HG03558 (cell line): ENCODE data around the gene ZNF23.
"Not testable (repeated sequence)": the region's sequence is repeated elsewhere in the genome, so short reads cannot be mapped to it uniquely, and the experiment has no call there.

ENCODE experiments used
- ATAC-seq: cut with Tn5 transposase; IDR thresholded peaks from one replicate; pipeline ENCODE4 v1.9.1; 2021; ENCODE audit warnings: moderate number of reproducible peaks; ENCODE audit not compliant: unreplicated experiment; ENCODE audit errors: extremely low read depth

ZNF23 gene

DNA sequence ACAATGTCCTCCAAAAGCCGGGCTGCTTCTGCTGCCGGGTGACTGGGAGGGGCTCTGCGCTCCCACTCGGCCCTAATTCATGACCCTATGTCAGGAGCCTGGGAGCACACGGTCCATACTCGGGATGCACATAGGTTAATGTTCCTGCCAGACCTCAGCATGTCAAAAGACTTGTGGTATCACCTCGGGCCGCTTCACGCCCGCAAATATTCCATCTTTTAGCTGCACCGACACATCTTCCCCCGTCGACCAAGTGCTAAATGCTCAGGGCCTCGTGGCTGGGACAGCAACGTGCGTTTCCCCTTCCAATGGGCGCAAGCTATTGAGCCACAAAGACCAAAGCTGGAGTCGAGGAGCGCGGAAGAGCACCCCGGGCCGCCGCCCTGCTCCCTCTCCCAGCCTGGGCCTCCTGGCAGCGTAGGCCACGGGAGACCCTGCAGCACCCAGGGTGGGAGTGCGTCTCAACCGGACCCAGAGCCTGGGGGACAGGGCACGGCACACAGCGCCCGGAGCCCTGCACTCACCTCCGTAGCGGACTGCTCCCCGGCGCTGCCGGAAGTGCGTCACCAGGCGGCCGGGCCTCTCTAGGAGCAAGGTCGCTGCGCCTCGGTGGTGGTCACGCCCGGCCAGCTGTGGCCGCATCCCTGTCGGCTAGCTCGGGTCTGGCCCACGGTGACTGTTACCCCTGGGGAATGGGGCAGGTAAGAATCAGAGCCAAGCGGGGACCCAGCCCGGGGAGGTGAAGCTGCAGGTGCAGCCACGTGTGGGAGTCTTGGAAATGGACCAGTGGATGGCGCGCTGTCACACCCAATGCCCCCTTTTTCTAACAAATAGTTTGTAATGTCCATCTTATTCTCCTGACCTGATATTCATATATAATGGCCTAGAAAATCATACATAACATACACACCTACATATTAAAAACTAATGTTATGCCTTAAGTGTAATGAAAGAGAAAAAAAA, at the start of gene ZNF23:
TSS of gene ZNF23 (minus strand) at position 562 of the 963 bp plus-strand sequence. CDS start 5,451 bp downstream, outside the sequence.
- ATAC-seq, result peak; percentile 96

DNA sequence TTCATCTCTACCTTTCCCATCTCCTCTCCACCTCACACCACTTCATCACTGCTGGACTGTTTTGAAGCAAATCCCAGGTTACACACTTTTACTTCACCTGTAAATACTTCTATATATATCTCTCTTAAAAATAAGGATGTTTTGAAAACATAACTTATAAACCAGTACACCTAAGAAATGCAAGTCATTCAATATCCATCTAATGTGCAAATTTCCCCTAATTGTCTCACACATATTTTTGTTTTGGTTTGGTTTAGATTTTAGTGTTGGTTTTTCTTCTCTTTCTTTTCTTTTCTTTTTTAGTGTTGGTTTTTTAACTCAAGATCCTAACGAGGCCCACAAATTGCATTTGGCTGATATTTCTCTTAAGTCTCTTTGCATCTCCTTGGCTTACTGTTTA, 45.0 kb upstream of the ZNF23 start:
- no peak for ATAC-seq

DNA sequence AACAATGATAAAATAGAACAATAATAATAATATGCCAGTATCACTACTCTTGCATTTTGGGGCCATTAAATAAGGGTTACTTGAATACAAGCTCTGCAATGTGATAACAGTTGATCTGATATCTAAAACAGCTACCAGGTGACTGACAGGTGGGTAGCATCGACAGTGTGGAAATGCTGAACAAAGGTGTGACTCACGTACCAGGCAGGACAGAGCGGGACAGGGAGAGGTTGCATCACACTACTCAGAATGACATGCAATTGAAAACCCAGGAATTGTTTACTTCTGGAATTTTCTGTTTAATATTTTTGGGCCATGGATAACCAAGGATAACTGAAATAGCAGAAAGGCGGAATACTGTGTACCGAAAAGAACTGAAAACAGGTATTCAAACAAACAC, 42.9 kb upstream of the ZNF23 start:
- ATAC-seq, result no peak

DNA sequence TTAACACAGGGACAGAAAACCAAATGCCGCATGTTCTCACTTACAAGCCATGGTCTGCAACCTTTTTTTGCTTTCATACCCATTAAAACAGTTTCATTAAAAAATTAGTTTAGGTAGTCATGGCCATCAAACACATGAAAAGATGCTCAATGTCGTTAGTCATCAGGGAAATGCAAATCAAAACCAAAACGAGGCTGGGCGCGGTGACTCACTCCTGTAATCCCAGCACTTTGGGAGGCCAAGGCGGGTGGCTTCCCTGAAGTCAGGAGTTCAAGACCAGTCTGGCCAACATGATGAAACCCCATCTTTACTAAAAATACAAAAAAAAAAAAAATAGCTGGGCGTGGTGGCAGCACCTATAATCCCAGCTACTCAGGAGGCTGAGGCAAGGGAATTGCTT, 42.0 kb upstream of the ZNF23 start:
- ATAC-seq, result not testable (repeated sequence)

DNA sequence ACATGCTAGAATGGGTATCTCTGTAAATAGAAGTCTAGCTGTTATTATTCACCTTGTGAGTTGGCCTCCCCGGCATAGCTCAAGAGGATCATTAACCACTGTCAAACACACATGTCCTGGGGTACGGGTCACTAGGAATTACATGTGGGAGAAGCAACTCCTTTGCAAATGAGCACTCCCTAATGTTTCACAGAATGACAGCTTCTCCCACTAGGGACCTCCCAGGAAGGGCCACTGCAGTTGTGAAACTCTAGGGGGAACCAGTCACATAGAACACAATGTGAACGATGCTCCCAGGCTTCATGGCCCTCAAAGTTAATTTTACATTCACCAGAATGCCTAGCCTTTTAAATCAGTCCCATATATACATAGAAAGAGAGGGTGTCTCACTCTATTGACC, 39.5 kb upstream of the ZNF23 start:
- ATAC-seq, result no peak

DNA sequence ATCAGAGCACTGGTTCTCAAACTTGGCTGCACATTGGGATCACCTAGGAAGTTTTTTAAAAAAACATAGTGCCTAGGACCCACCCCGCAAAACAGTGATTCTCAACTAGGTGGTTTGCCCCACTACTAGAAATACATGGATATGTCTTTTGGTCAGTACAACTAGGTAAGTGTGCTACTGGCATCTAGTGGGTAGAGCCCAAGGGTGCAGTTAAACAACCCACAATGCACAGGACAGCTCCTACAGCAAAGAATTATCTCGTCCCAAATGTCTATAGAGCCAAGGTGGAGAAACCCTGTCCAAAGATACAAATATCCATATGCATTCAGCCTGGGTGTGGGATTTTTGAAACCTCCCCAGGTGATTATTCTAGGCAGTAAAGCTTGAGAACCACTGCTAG, 38.9 kb upstream of the ZNF23 start:
- no peak for ATAC-seq

DNA sequence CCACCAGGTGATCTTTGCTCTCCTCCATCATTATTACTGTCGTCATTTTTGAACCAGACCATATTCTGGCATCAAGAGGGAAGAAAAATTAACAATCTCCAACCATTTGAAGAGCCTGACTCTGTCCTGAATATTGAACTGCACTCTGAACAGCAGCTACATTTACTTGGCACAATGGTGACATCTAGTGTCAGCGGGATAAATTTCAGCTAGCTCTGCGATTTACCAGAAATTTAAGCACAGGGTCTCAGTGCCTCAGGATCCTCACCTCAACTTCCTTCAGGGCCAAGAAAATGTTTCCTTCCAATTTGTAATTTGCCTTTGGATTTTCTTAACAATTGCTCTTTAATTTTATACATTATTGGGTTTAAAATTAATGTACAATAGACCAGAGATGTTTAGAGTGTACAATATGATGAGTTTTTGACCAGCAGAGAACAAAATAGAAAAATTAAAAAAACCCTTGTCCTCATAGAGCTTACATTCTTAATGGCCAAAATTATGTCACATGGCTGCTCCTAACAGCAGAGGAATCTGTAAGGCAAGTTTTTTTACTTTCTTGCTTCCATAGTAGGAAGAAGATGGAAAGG, 37.8 kb upstream of the ZNF23 start:
- no peak for ATAC-seq

DNA sequence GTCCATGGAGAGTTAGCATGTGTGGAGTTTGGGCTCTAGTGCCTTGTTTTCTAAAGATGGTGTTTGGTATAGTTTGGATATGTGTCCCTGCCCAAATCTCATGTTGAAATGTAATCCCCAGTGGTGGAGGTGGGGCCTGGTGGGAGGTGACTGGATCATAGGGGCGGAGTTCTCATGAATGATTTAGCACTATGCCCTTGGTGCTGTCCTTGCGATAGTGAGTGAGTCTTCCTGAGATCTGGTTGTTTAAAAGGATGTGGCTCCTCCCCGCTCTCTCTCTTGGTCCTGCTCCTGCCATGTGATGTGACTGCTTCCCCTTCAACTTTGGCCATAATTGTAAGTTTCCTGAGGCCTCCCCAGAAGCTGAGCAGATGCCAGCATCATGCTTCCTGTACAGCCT, 36.0 kb upstream of the ZNF23 start:
- ATAC-seq, result no peak

DNA sequence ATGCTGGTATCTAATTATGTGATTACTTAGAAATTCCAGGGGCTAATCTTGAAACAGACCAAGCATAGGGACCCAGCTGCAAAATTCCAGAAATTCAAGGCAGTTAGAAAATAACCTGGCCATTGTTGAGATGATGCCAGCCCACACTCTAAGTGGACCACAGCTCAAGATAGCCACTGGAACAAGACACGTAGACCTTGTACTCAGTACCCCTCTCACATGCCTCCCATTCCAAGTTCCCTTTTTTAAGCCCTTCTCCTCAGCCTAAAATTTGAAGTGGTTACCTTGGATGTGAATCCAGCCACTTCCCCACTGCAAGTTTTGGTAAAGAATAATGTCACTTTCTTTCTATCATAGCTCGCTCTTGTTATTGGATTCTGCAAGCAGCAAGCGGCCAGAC, 31.2 kb upstream of the ZNF23 start:
- no peak for ATAC-seq

DNA sequence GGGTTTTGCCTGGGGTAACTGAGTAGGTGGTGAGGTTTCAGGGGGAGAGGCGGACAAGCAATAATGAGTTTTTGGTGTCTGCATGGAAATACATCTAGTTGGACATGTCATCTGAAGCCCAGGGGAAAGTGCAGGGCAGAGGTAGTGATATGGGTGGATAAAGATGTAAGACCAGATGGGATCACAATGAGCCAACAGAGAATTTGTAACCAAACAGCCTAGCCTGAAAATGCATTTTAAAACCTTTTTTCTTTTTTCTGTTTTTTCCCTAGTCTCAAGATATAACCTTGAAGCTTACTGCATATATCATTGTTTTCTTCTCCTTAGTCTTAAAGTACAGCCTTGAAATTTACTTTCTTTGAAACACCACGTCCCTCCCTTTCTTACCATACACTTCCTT, 30.7 kb upstream of the ZNF23 start:
- no peak for ATAC-seq

DNA sequence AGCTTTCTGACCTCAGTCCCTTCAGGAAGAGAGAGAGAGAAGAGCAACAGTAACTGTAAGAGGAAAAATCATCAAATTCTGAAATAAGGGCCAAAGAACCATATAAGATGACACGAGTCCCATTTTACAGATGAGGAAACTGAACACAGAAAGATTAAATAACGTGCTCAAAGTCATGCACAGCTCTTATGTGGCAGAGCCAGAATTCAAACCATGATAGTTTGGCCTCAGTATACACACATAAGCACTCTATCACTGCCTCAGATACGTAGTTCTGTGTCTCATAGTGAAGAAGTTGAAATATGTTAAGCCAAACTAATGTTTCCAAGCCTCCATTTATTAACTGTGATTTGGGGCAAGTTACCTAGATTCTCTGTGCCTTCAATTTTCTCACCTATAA, 29.0 kb upstream of the ZNF23 start:
- ATAC-seq, result no peak

DNA sequence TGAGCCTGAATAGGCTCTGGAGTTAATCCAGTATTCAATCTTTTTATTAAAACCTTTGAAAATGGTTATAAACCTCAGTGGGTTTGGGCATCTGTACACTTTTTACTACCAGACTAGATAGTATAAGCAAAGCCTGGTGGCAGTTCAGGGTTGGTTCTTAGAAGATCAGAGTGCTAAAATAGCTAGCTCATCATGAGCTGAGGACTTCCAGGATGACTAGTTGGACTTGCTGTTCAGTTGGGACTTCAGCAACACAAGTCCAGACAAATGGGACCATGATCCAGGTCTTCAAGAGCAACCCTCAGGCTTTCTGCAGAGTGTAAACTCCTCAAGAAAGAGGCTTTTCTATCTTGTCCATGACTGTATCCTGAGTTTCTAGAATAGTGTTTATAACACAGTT, 28.3 kb upstream of the ZNF23 start:
- no peak for ATAC-seq

DNA sequence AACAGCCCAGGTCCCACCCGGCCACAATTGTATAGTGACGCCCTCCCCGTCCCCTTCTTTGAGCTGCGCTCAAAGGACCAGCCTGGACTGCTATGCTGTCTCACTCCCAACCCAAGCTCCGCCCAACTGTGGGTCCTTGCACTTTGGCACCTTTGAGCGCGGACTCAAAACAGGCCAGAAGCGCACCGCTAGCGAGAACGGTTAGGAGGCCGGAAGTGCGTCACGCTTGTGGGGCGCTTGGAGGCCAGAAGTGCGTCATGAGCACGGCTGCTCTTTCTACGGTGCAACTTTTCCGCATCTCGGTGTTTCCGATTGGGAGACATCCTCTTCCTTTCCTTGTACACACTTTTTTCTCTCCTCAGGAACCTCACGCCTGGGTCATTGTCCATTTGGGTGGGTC, 27.1 kb upstream of the ZNF23 start, which contains the start of gene ZNF19:
TSS of gene ZNF19 (minus strand) at position 203 of the 400 bp plus-strand sequence. CDS start 7,210 bp downstream, outside the sequence.
- ATAC-seq, result no peak

DNA sequence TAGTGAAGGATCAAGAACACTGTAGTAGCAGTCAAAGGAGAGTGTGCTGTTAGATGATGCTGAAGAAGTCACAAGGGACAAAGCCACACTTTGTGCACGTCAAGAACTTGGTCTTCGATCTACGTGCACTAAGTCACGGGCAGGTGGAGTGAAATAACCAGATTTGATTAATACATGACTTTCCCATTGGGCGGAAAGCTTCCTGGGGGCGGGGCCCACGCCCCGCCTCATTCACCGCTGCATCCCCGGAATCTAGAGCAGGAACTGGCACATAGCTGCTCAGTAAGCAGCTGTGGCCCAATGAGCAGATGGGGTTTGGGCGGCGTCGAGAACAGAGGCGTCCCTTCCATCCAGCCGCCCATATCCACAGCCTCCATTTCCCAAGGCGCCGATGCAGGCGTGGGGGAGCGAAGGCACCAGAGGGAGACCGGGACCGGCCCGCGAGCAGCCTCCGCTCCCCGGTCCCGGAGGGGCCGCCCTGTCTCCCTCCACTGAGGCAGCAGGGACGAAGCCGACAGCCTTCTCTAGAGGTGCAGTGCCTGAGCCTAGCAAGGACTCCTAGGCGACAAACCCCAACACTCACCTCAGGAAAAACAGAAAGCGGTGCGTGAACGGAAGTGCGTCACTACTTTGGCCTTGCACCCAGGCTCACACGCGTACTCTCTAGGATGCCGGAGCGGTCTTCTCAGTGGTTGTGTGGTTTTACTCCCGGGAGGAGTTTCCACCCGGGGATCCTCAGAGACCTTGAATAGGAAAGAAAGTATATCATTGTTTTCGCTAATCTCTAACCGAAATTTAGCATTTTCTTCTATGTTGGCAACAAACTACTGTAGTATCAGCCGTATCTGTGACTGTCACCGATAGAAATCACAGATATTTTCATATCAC, 22.2 kb upstream of the ZNF23 start:
- peak; percentile 68 for ATAC-seq

DNA sequence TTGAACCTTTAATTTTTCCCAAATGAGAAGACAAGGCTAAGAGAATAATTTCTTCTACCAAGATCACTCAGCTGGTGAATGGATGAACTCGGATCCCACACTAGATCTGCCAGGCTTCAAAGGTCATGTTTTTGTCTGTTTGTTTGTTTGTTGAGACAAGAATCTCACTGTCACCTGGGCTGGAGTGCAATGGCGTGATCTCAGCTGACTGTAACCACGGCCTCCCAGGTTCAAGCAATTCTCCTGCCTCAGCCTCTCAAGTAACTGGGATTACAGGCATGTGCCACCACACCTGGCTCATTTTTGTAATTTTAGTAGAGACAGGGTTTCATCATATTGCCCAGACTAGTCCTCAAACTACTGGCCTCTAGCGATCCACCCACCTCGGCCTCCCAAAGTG, 20.5 kb upstream of the ZNF23 start:
- ATAC-seq, result no peak

DNA sequence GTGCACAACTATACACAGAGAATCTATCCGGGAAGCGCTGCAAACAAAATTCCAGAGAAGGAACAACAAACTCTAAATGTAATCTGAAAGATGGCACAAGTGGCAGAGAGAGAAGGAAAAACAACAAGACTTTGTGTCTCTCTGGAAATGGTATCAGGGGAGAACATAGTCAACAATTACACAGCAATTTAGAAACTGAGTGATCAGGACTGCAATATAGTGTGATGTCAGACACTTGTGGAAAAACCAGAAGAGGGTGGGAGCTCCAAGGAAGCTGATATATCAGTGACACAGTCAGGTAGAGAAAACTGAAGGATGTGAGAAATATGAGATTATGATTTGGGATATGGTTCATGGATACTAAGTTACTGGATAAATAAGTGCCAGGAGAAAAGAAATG, 18.9 kb upstream of the ZNF23 start:
- no peak for ATAC-seq

DNA sequence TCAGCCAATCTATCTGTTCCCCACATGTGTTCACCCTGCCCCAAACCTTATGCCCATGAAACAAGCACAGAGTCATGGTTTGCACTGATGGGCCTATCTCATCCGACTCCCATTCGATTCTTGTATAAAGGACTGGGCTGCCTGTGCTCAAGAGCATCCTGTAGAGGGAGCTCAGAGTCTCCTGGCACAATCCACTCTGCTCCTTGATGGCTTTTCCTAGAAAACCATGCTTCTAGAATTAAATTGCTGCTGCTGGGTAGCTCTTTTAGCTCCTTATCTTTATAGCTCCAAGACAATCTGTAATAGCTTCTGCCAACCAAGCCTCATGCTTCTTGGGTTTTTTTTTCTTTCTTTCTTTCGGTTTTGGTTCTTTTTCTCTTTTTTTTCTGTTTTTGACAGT, 17.4 kb upstream of the ZNF23 start:
- ATAC-seq, result no peak

DNA sequence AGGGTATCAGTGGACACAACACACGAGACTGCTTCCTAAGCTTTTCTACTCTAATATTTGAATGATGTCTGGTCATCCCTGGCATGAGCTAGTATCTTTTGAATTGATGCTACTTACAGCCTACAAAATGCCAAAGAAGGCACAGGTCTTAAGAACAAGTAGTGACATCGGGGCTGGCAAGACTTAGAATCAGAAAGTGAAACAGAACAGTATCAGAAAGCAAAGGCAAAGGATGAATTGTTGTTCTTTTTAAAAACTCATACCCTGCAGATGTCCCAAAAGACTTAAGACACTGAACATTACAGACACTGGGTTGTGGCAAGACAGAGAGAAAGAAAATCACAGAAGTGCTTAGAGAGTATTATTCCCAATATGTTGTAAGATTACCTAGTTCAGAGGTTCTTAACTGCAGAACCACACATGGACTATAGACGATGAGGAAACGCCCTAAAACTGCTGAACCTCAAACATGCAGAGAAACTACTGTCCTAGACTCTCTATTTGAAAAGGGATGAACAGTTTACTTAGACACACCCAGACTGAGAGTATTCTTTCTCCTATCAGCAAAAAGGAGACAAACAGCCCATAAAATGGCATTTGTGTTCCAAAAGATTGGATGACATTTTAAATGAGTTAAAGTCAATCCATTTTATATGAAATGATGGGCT, 14.5 kb upstream of the ZNF23 start:
- ATAC-seq, result no peak

DNA sequence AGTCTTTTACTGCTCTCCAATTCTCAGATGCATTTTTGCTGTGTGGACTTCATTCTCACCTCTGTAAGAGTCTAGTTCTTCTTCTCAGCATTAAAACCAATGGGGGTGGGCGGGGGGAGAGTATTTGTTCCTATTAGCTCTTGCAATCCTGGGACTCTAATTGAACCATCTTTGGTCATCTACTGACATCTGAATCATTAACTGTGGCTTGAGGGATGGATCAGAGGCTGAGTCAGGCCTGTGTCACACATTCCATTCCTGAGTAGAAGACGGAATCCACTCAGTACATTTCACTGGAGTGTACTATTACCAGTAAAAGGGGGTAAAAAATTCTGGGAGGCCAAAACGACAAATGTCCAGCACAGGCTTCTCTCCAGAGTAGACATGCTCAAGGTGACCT, 12.8 kb upstream of the ZNF23 start:
- ATAC-seq, result no peak

DNA sequence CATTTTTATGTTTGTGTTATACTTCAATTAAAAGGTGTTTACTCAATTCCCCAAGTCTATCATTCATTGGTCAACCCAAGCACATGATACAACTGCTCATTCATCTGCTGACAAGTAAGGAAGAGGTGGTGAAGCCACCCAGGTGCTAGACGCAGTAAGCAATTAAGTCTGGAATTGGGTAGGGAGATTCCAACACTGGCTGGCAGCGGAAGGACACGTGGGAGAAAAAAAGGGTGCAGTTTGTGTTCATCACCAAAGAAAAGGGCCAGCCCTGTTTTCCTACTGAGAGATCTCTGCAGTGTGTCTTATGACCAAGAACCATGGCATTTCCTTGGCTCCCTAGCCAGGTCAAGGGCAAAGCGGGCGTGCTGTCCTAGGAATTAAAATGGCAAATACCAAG, 11.8 kb upstream of the ZNF23 start:
- no peak for ATAC-seq
